H9 (cell line): ENCODE measurements around the gene NHERF2. TPM values are rescaled to one million over a fixed set of nuclear protein-coding genes. Genes with fewer than 3 reads are reported as not detected.

Experiments used
- DNase-seq: peaks from one replicate; pipeline ENCODE4 v3.0.0-alpha.2; 2017
- H2AFZ ChIP-seq: one replicate; pipeline ENCODE4 v1.6.1; 2013; ENCODE audit warnings: mild to moderate bottlenecking, low read length, control low read depth, moderate library complexity
- H2AK5ac ChIP-seq: 2 replicates; pipeline ENCODE4 v1.6.1; 2013; ENCODE audit warnings: low read length, control low read depth, mixed read lengths; ENCODE audit not compliant: insufficient read length
- H2BK120ac ChIP-seq: one replicate; pipeline ENCODE4 v1.6.1; 2013; ENCODE audit warnings: low read depth, mild to moderate bottlenecking, low read length, control low read depth, inconsistent platforms; ENCODE audit not compliant: poor library complexity, severe bottlenecking
- H2BK12ac ChIP-seq: 2 replicates; pipeline ENCODE4 v1.6.1; 2013; ENCODE audit warnings: low read length, control low read depth, mixed read lengths, low read depth; ENCODE audit not compliant: insufficient read length
- H2BK15ac ChIP-seq: 2 replicates; pipeline ENCODE4 v1.6.1; 2013; ENCODE audit warnings: low read depth, low read length, control low read depth
- H2BK20ac ChIP-seq: one replicate; pipeline ENCODE4 v1.6.1; 2013; ENCODE audit warnings: low read depth, mild to moderate bottlenecking, low read length, control low read depth, inconsistent platforms; ENCODE audit not compliant: poor library complexity, severe bottlenecking
- H2BK5ac ChIP-seq: 2 replicates; pipeline ENCODE4 v1.6.1; 2013; ENCODE audit warnings: low read length, control low read depth, mixed read lengths; ENCODE audit not compliant: insufficient read length
- H3K14ac ChIP-seq: 2 replicates; pipeline ENCODE4 v1.6.1; 2013; ENCODE audit warnings: low read length, control low read depth; ENCODE audit not compliant: insufficient read depth
- H3K18ac ChIP-seq: 2 replicates; pipeline ENCODE4 v1.6.1; 2013; ENCODE audit warnings: low read depth, mild to moderate bottlenecking, mixed read lengths, low read length, control low read depth; ENCODE audit not compliant: insufficient read length
- H3K23ac ChIP-seq: 2 replicates; pipeline ENCODE4 v1.6.1; 2013; ENCODE audit warnings: low read length, control low read depth, mixed read lengths, low read depth; ENCODE audit not compliant: insufficient read length
- H3K23me2 ChIP-seq: 2 replicates; pipeline ENCODE4 v1.6.1; 2013; ENCODE audit warnings: low read depth, mild to moderate bottlenecking, mixed read lengths, low read length, control low read depth; ENCODE audit not compliant: insufficient read length, poor library complexity, severe bottlenecking
- H3K27ac ChIP-seq: 2 replicates; pipeline ENCODE4 v1.5.1; 2013; ENCODE audit warnings: low read length, control low read depth, mixed read lengths, low read depth; ENCODE audit not compliant: insufficient read length
- H3K27me3 ChIP-seq: 2 replicates; pipeline ENCODE4 v1.6.1; 2013; ENCODE audit warnings: low read length, control low read depth, inconsistent platforms; ENCODE audit not compliant: insufficient read depth
- H3K4ac ChIP-seq: 2 replicates; pipeline ENCODE4 v1.6.1; 2013; ENCODE audit warnings: low read depth, mild to moderate bottlenecking, control low read depth, inconsistent platforms, low read length, moderate library complexity
- H3K4me1 ChIP-seq: 2 replicates; pipeline ENCODE4 v1.6.1; 2013; ENCODE audit warnings: low read length, control low read depth, inconsistent platforms; ENCODE audit not compliant: insufficient read depth
- H3K4me2 ChIP-seq: 2 replicates; pipeline ENCODE4 v1.6.1; 2013; ENCODE audit warnings: low read length, control low read depth, mixed read lengths; ENCODE audit not compliant: insufficient read length, insufficient read depth
- H3K56ac ChIP-seq: 2 replicates; pipeline ENCODE4 v1.6.1; 2013; ENCODE audit warnings: low read depth, mild to moderate bottlenecking, mixed read lengths, low read length, control low read depth; ENCODE audit not compliant: insufficient read length
- H3K79me1 ChIP-seq: 2 replicates; pipeline ENCODE4 v1.6.1; 2013; ENCODE audit warnings: low read depth, mild to moderate bottlenecking, moderate library complexity, low read length, control low read depth, inconsistent platforms; ENCODE audit not compliant: insufficient read depth, poor library complexity, severe bottlenecking
- H3K79me2 ChIP-seq: 2 replicates; pipeline ENCODE4 v1.6.1; 2013; ENCODE audit warnings: low read length, control low read depth, inconsistent platforms; ENCODE audit not compliant: insufficient read depth
- H3K9ac ChIP-seq: 2 replicates; pipeline ENCODE4 v1.6.1; 2013; ENCODE audit warnings: low read length, control low read depth, mixed read lengths; ENCODE audit not compliant: insufficient read length; ENCODE audit errors: extremely low read depth
- H3K9me3 ChIP-seq: one replicate; pipeline ENCODE4 v1.6.1; 2013; ENCODE audit warnings: low read depth, low read length, inconsistent platforms; ENCODE audit not compliant: control insufficient read depth
- H3T11ph ChIP-seq: one replicate; pipeline ENCODE4 v1.6.1; 2013; ENCODE audit warnings: mild to moderate bottlenecking, low read length, control low read depth, inconsistent platforms
- H4K20me1 ChIP-seq: one replicate; pipeline ENCODE4 v1.6.1; 2013; ENCODE audit not compliant: control insufficient read depth, insufficient read length, insufficient read depth
- H4K5ac ChIP-seq: 2 replicates; pipeline ENCODE4 v1.6.1; 2013; ENCODE audit warnings: low read depth, mild to moderate bottlenecking, mixed read lengths, low read length, control low read depth; ENCODE audit not compliant: insufficient read length
- H4K8ac ChIP-seq: replicated peaks from 2 replicates; pipeline ENCODE4 v1.6.1; 2013; ENCODE audit warnings: low read length, control low read depth, mixed read lengths, low read depth; ENCODE audit not compliant: insufficient read length
- H4K91ac ChIP-seq: 2 replicates; pipeline ENCODE4 v1.6.1; 2013; ENCODE audit warnings: low read depth, mild to moderate bottlenecking, moderate library complexity, mixed read lengths, low read length, control low read depth; ENCODE audit not compliant: insufficient read length
- H3K27ac Mint-ChIP-seq, 3 experiments: 2 replicates in 2 of 3; 3 replicates in 1 of 3; pipeline ENCODE4 v1.8.0; 2020 to 2021; ENCODE audit warnings: mixed read lengths in 3 of 3, mild to moderate bottlenecking in 1 of 3, moderate library complexity in 1 of 3
- H3K27me3 Mint-ChIP-seq: 2 replicates; pipeline ENCODE4 v1.8.0; 2021; ENCODE audit warnings: low read depth, mild to moderate bottlenecking, moderate library complexity, mixed read lengths
- H3K36me3 Mint-ChIP-seq, 3 experiments: 2 replicates in 2 of 3; 3 replicates in 1 of 3; pipeline ENCODE4 v1.8.0; 2020 to 2021; ENCODE audit warnings: low read depth in 3 of 3, mixed read lengths in 3 of 3; ENCODE audit not compliant: insufficient read depth in 1 of 3
- H3K4me1 Mint-ChIP-seq, 2 experiments: 2 replicates each; pipeline ENCODE4 v1.8.0; 2020; ENCODE audit warnings: mixed read lengths in 2 of 2
- H3K4me3 Mint-ChIP-seq, 2 experiments: 2 replicates in 1 of 2; 3 replicates in 1 of 2; pipeline ENCODE4 v1.8.0; 2020 to 2021; ENCODE audit warnings: mild to moderate bottlenecking in 2 of 2, mixed read lengths in 2 of 2, moderate library complexity in 1 of 2
- H3K9me3 Mint-ChIP-seq, 2 experiments: 2 replicates in 1 of 2; 3 replicates in 1 of 2; pipeline ENCODE4 v1.8.0; 2020; ENCODE audit warnings: mild to moderate bottlenecking in 2 of 2, mixed read lengths in 2 of 2, moderate library complexity in 1 of 2
- CTCF ChIP-seq: fragments of 200-600 bp; sonication (generic); conservative IDR thresholded peaks from 3 replicates; pipeline ENCODE4 v1.8.0; 2021; ENCODE audit warnings: antibody characterized with exemption, mild to moderate bottlenecking
- WGBS: extraction: QIAGEN DNeasy Blood & Tissue Kit; methylation state at CpG from one replicate; pipeline ENCODE4 v1.1.7; 2013; ENCODE audit warnings: missing lambda C conversion rate, low lambda C conversion rate, mixed read lengths; ENCODE audit not compliant: insufficient read length; ENCODE audit errors: extremely low coverage; 5-methylcytosine and 5-hydroxymethylcytosine counted together
- total RNA-seq: library from RNA; stranded (reverse); gene quantifications from 2 replicates; pipeline ENCODE4 v1.2.1, GENCODE V29; 2021

The NHERF2 gene
- total RNA-seq, 1 experiment from 2014 or later, result 15.3 TPM

GRCh38 chr16:2016407-2016922, 10.2 kb upstream of the NHERF2 start:
- WGBS, result no CpG with 5 or more reads among the region's 13 CpGs
- no peaks in the 10 kb centered on the region for H3K9me3 ChIP-seq

More at GRCh38 chr16:2016407-2016922, 10.2 kb upstream of the NHERF2 start:
- Histone ChIP-seq H4K91ac (no peak overlapping the region), H2BK12ac (no peak overlapping the region), H3K79me2 (no peaks in the 10 kb centered on the region), H3K27me3 (peaks cover 13% of the 10 kb centered on the region; the same call in 1 of the 2 replicates), H3K4ac (no peak overlapping the region), H4K5ac (no peak overlapping the region), H3K23me2 (peaks cover 9% of the 10 kb centered on the region), H2BK15ac (no peak overlapping the region), H4K8ac (no peak overlapping the region), H3K4me1 (no peaks in the 10 kb centered on the region), H2BK20ac (no peak overlapping the region), H2AFZ (no peak overlapping the region), H3K56ac (no peak overlapping the region), H2BK5ac (no peak overlapping the region), H3K79me1 (no peaks in the 10 kb centered on the region), H3T11ph (no peak overlapping the region), H4K20me1 (no peaks in the 10 kb centered on the region), H3K18ac (no peak overlapping the region), H3K23ac (no peak overlapping the region), H3K9ac (no peak overlapping the region), H2BK120ac (no peak overlapping the region), H3K27ac (no peak overlapping the region), H2AK5ac (no peak overlapping the region), H3K4me2 (no peak overlapping the region), H3K14ac (no peak overlapping the region; the same call in 1 of the 2 replicates)
- Mint-ChIP-seq H3K4me1 (peaks cover 2% of the 10 kb centered on the region in 2 experiments; a peak in 1 of 4 replicates), H3K27ac (no peak overlapping the region), H3K9me3 (peaks cover 0 to under 1% of the 10 kb centered on the region in 2 experiments; a peak in 2 of 5 replicates), H3K27me3 (peaks cover 52% of the 10 kb centered on the region), H3K4me3 (no peak overlapping the region), H3K36me3 (peaks cover 0 to 2% (median 0%) of the 10 kb centered on the region in 3 experiments; a peak in 1 of 7 replicates)
- peak; percentile 78 for TF ChIP-seq CTCF
- DNase-seq, result no peak
